Stimulated activated CD8-positive, alpha-beta memory T cell treated with anti-CD3 and anti-CD28 coated beads, Interleukin-2, amount 100 ng/mL, for 1 hour (primary cell): ENCODE measurements around the gene IARS2.
"Not testable (repeated sequence)": the region's sequence is repeated elsewhere in the genome, so short reads cannot be mapped to it uniquely, and the experiment has no call there.

Experiments used
- DNase-seq, 2 donors: peaks; one replicate each; pipeline ENCODE4 v3.0.0-alpha.2; 2020; ENCODE audit warnings: low read depth in 2 of 2

Gene IARS2

GRCh38 chr1:220164517-220164916 is 70.6 kb downstream of the IARS2 start:
- DNase-seq = no peak

GRCh38 chr1:220166853-220167252 is 72.9 kb downstream of the IARS2 start:
- DNase-seq = no peak

GRCh38 chr1:220169887-220170286 is 76.0 kb downstream of the IARS2 start:
- DNase-seq = not testable (repeated sequence)

DNA sequence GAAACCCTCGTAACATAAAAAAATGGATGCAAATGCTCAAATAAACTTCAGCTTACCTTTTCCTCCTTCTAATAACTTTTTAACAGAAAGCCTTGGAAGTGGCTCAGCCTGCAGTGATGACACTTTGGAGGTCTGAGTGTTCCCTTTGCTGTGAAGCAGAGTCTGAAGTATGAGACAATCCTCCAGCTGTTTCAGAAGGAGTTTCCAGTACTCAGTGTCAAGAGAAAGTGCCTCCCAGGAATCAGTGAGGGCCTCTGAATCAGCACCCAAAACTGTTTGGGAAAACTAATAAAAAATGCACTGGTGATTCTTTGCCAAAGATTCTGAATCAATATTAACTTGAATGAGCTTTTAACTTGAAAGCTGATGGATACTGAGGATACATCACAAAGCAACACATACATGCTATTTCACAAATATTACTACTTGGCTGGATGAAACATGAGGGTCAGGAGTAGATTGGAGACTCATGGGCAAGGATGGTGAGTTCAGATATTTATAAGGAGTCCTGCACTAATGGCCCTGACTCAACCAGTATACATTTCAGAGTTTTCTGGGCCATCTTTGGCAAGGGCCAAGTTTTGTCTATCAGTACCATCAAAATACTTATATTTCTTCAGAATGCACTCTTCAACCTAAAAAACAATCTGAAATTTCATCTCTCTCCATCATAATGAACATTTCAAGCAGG is 77.0 kb downstream of the IARS2 start:
- DNase-seq = no peak

- no peak for DNase-seq
These were observed 82.6 kb downstream of the IARS2 start for GRCh38 chr1:220176540-220176939.

DNA sequence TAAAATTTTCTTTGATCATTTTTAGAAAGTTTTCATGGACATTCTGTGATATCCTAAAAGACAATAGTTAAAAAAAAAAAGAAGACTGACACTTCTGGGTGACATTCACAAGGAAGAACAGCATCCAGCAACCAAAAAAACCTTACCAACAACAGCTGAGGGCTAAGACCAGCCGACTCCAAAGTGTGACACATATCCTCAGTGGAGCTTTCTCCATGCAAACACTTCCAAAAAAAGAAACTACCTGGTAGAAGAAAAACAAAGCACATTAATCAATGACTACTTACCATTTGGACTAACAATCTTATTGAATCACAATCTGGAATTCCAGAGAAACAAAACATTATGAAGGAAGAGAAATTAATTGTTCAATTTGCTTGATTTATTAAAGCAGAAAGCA is 88.2 kb downstream of the IARS2 start:
- no peak for DNase-seq

DNA sequence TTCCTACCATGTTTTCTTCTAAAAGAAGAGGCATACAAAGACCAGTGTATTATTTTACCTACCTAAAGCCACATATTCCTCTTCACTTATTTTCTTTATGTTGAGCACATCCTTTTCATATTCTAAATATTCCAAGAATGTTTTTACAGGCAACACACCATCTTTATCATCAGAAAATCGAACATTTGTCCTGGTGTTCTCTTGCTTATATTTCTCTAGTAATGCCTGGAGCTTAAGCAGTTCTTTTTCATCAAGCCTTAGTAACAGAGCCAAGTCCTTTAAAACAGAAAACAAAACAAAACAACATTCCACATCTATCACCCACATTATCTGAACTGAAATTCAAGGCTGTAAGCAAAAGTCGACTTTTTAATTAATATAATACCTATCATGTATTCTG is 88.7 kb downstream of the IARS2 start:
- DNase-seq = no peak

DNA sequence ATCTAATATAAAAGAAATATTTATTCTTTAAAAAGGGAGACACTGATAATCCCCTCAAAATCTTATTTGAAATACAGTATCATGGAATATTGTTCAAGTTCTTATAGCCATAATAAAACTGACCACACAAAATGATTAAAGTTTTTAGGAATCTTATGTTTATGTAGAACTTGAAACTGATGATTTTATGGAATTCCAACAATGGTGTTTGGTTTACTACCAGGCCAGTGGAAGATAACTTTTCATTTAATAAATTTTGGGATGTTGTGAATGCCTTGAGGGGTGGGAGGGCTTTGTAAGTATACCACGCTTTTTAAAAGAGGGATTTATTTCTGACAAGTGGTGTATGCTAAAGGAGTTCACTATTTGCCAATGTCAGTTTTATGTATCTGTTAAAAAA is 90.6 kb downstream of the IARS2 start:
- DNase-seq = no peak

DNA sequence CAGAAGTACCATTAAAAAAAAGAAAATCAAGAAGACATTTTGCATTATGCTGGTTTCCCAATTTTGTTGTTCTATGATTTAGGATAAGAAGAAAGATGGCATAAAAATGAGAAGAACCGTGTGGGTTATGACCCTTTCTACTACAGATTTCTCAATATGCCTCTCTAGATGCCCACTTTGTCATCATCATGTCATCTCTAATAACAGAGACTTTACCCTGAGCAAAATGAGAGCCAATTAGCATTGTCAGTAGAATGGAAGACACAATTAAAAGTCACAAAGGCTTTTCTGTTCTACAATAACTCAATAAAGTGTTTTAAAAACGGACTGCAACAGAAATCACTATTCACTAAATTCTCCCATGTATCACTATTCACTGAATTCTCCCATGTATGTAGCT is 92.8 kb downstream of the IARS2 start:
- no peak for DNase-seq

DNA sequence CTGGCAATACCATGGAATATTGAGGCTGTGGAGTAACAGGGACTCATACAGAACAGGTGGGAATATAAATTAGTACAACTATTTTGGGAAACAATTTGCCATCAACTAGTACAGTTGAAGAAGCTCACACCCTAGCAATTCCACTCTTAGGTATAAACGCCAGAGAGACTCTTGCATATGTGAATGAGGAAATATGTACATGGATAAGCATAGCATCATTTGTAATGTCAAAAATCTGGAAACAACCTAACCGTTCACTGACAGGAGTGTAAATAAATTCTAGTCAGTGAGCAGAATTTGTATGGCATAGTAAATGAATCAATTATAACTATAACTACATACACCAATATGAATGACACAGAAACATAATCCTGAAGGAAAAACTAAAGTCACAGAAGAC is 94.6 kb downstream of the IARS2 start:
- DNase-seq = no peak

DNA sequence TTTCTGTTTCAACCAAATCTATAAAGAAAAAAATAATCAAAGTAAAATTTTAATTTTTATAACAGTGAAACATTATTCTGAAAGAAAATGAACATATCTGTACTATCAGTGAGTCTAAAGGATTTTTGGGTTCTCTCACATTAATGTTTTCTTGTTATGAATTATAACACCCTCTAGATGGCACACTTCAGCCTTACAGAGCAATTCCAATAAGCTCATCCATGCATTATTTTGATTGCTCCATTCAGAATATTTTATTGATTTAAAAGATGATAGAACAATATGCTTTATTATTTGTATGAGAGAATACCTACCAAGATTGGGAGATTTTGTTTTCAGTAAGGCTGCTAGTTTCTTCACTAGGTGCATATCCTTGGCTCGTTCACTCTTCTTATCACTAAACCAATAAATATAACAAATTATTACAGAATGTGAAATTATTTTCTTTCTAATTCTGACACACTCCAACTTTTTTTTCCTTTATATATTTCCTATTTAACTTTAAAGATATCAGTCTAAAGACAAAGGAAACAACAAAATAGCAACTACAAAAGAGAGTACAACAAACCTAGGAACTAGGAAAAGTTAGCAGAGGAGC is 95.9 kb downstream of the IARS2 start:
- no peak for DNase-seq

GRCh38 chr1:220195701-220196100 is 101.8 kb downstream of the IARS2 start:
- no peak for DNase-seq
